Esophagus muscularis mucosa (tissue), 4 donors: Measurements from ENCODE around the gene TRDN.

ENCODE experiments used
- CTCF ChIP-seq, 3 experiments: fragments of 200-600 bp in 2 of 3; fragments of 450-650 bp in 1 of 3; sonication (generic) in 2 of 3; IDR thresholded peaks; one replicate each; pipeline ENCODE4 v1.5.1; 2017 to 2019; ENCODE audit warnings: antibody characterized with exemption in 3 of 3, mild to moderate bottlenecking in 2 of 3, moderate library complexity in 1 of 3
- EP300 ChIP-seq: sonication (generic); formaldehyde crosslinking; IDR thresholded peaks from one replicate; pipeline ENCODE4 v1.6.1; 2017; ENCODE audit warnings: antibody characterized with exemption
- POLR2A ChIP-seq: fragments of 450-650 bp; IDR thresholded peaks from one replicate; pipeline ENCODE4 v1.6.1; 2017; ENCODE audit warnings: antibody characterized with exemption, moderate library complexity, mild to moderate bottlenecking, low read depth
- POLR2AphosphoS5 ChIP-seq, 2 donors: sonication (generic); formaldehyde crosslinking; IDR thresholded peaks; one replicate each; pipeline ENCODE4 v1.6.1; 2017; ENCODE audit warnings: antibody characterized with exemption in 2 of 2

DNA sequence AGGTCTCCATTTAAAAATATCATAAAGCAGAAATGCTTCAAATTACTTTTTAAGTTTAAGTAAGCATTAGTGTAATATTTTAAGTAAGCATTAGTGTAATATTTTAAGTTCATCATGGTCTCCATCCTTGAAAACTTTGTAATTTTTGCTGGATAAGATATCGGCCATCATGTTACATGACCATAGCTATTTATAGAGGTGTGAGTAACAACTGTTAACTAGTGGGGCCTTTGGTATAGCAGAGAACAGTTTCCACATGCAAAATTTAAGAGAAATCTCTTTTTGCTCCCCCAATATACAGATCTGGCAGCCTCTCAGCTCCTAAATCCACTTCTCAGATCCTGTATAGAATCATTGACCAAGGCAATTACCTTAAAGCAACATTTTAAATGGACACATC, 468 bp downstream of the TRDN start:
- TF ChIP-seq CTCF (IDR thresholded peaks at IDR 0.05), result no peak
- TF ChIP-seq POLR2A, result no peak
- no peak for TF ChIP-seq EP300
- TF ChIP-seq POLR2AphosphoS5 (IDR thresholded peaks at IDR 0.05), result no peak
